K562 (cell line): ENCODE data around the gene ARL8A. TPM values are rescaled to one million over a fixed set of nuclear protein-coding genes. Genes with fewer than 3 reads are reported as not detected.
A peak's percentile ranks its signal among the peaks of the same experiment; 100 is the strongest.

Experiments used
- ELF4 ChIP-seq: fragments of 450-650 bp; formaldehyde crosslinking; IDR thresholded peaks from 2 replicates; pipeline ENCODE4 v1.4.0; 2022; ENCODE audit warnings: missing genetic modification characterization
- ELK3 ChIP-seq: fragments of 450-650 bp; formaldehyde crosslinking; IDR thresholded peaks from 2 replicates; pipeline ENCODE4 v1.4.0; 2020; ENCODE audit warnings: mild to moderate bottlenecking
- FOXP1 ChIP-seq: sonication (generic); formaldehyde crosslinking; IDR thresholded peaks from 2 replicates; pipeline ENCODE4 v1.8.0; 2022; ENCODE audit warnings: mild to moderate bottlenecking, missing genetic modification reagents
- GTF2E2 ChIP-seq: fragments of 200-800 bp; sonication (Bioruptor generic); IDR thresholded peaks from 2 replicates; pipeline ENCODE4 v1.6.1; 2016; ENCODE audit warnings: missing genetic modification characterization, missing compliant biosample characterization
- HDGF ChIP-seq: fragments of 450-650 bp; IDR thresholded peaks from 2 replicates; pipeline ENCODE4 v1.6.1; 2016
- JUN ChIP-seq, 2 experiments: sonication (generic) in 1 of 2; formaldehyde crosslinking in 1 of 2; IDR thresholded peaks; 2 replicates each; pipeline versions ENCODE4 v1.6.1 to v1.8.0; 2012 to 2022; ENCODE audit warnings: borderline replicate concordance in 2 of 2, mild to moderate bottlenecking in 2 of 2, improper control_type of control experiment in 1 of 2, low read depth in 1 of 2, low read length in 1 of 2, missing genetic modification reagents in 1 of 2
- MCM5 ChIP-seq: fragments of 450-650 bp; IDR thresholded peaks from 2 replicates; pipeline ENCODE4 v1.6.1; 2016; ENCODE audit warnings: low read depth
- NFXL1 ChIP-seq: fragments of 450-650 bp; formaldehyde crosslinking; IDR thresholded peaks from 2 replicates; pipeline ENCODE4 v1.4.0; 2021; ENCODE audit warnings: mild to moderate bottlenecking
- NR2F6 ChIP-seq: fragments of 450-650 bp; formaldehyde crosslinking; IDR thresholded peaks from 2 replicates; pipeline ENCODE4 v1.4.0; 2020; ENCODE audit warnings: mild to moderate bottlenecking
- SAFB2 ChIP-seq: fragments of 200-400 bp; formaldehyde crosslinking; IDR thresholded peaks from 2 replicates; pipeline ENCODE4 v1.6.1; 2018; ENCODE audit warnings: borderline replicate concordance, low read length, low read depth, moderate library complexity; ENCODE audit not compliant: severe bottlenecking
- SRSF3 ChIP-seq: fragments of 200-400 bp; formaldehyde crosslinking; IDR thresholded peaks from 2 replicates; pipeline ENCODE4 v1.6.1; 2016; ENCODE audit warnings: mild to moderate bottlenecking, low read length, moderate library complexity; ENCODE audit not compliant: insufficient read depth
- TAL1 ChIP-seq: fragments of 450-650 bp; IDR thresholded peaks from 2 replicates; pipeline ENCODE4 v1.6.1; 2016; ENCODE audit warnings: mild to moderate bottlenecking
- TCF15 ChIP-seq: fragments of 250-450 bp; sonication (Bioruptor Pico); IDR thresholded peaks from 2 replicates; pipeline ENCODE4 v1.8.0; 2022; ENCODE audit warnings: moderate library complexity, mild to moderate bottlenecking, inconsistent platforms
- ZFP1 ChIP-seq: fragments of 450-650 bp; formaldehyde crosslinking; IDR thresholded peaks from 2 replicates; pipeline ENCODE4 v1.4.0; 2020; ENCODE audit warnings: mild to moderate bottlenecking, mixed read lengths
- ZHX1 ChIP-seq: fragments of 150-350 bp; conservative IDR thresholded peaks from 2 replicates; pipeline ENCODE4 v1.6.1; 2014; ENCODE audit warnings: low read length
- ZNF124 ChIP-seq: sonication (generic); formaldehyde crosslinking; IDR thresholded peaks from 2 replicates; pipeline ENCODE4 v1.8.1; 2022; ENCODE audit warnings: missing genetic modification reagents
- ZNF140 ChIP-seq: fragments of 250-450 bp; sonication (Bioruptor Pico); IDR thresholded peaks from 2 replicates; pipeline ENCODE4 v1.8.0; 2021; ENCODE audit warnings: moderate library complexity, mild to moderate bottlenecking, inconsistent platforms
- ZNF316 ChIP-seq: fragments of 450-650 bp; IDR thresholded peaks from 2 replicates; pipeline ENCODE4 v1.6.1; 2016
- ZNF609 ChIP-seq: sonication (generic); formaldehyde crosslinking; IDR thresholded peaks from 2 replicates; pipeline ENCODE4 v1.8.1; 2023; ENCODE audit warnings: missing genetic modification reagents, mild to moderate bottlenecking, borderline replicate concordance
- ZNF76 ChIP-seq: fragments of 250-450 bp; sonication (Bioruptor Pico); IDR thresholded peaks from 2 replicates; pipeline ENCODE4 v1.4.0; 2020; ENCODE audit warnings: mild to moderate bottlenecking, moderate library complexity, borderline replicate concordance
- polyA plus RNA-seq, 8 experiments: library from polyadenylated mRNA; depleted of rRNA in 4 of 8; stranded (reverse) in 5 of 8; unstranded in 3 of 8; fragments of >200 nt; fragmentation: Nextera tagmentation in 2 of 8; fragmentation: Illumina TruSeq in 1 of 8; extraction: Ambion mirVana in 2 of 8; extraction: Trizol in 1 of 8; gene quantifications; 2 replicates each; pipeline versions ENCODE4 v1.2.1 to v1.2.3, GENCODE V29; 2011 to 2014; ENCODE audit warnings: inconsistent platforms in 1 of 8, missing spikeins in 1 of 8
- total RNA-seq, 7 experiments: library from RNA; depleted of rRNA in 6 of 7; stranded (reverse); fragments of >200 nt in 6 of 7; fragmentation: Illumina TruSeq in 2 of 7; extraction: Trizol in 2 of 7; gene quantifications; 2 replicates each; pipeline versions ENCODE4 v1.2.1 to v1.2.3, GENCODE V29; 2011 to 2021; ENCODE audit warnings: low replicate concordance in 1 of 7

ARL8A gene
- total and polyA plus RNA-seq, 9 of the 15 experiments (the other 6 are each of a cell fraction or from before 2014, with no cell fraction given), result 0.17 to 27.3 (median 15.6) TPM

DNA sequence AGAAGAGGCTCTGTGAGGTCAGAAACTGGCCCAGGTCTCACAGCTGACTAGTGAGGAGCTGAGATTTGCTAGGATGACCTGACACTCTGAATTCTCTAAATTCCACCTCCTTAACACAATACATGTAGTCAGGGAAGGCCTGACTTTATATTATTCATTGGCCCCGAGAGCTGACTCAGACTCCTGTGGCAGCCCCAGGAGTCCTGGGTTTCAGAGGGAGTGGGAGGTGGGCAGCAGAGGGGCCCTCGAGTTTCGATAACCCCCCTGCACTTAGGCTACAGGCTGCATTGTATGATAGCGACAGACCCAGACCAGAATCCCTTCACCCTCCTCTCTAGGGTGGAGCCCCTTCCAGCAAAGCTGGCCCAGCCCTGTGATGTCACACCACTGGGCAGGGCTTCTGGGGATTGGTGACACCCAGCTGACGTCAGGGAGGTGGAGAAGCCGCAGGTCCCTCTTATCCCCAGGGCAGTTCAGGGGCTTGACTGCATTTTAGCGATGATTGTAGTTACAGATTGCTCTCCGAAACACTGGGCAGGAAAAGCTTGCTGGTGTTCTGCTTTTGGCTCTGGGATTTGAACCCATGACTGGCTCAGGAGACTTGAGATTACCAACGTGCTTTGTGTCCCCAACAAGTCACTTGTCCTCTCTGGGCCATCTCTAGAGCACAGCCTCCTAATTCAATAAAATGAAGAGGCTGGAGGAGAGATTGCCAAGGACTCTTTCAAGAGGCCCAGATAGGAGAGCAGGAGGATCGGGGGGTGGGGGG is 38.8 kb downstream of the ARL8A start (continued):
- TF ChIP-seq GTF2E2 (tag) (no peak), SRSF3 (no peak), ZNF124 (CRISPR knock-in tag) (no peak), ELK3 (CRISPR knock-in tag) (no peak), ZHX1 (no peak), ZNF76 (CRISPR knock-in tag) (no peak), ZFP1 (CRISPR knock-in tag) (no peak), JUN (IDR thresholded peaks at IDR 0.05; ENCODE audit: borderline replicate concordance, low read depth, low read length) (peak; percentile 43; the same call in 1 of the 2 replicates), JUN (CRISPR knock-in tag; IDR thresholded peaks at IDR 0.05; ENCODE audit: borderline replicate concordance) (no peak), ZNF140 (CRISPR knock-in tag) (no peak), ELF4 (CRISPR knock-in tag) (no peak), NR2F6 (no peak), HDGF (no peak), TCF15 (CRISPR knock-in tag) (no peak), NFXL1 (no peak), ZNF609 (CRISPR knock-in tag) (no peak), FOXP1 (no peak), MCM5 (no peak), ZNF316 (no peak), SAFB2 (no peak), TAL1 (peak; percentile 26; the same call in 1 of the 2 replicates)
